Measurements from ENCODE around the gene LIMA1.

DNA sequence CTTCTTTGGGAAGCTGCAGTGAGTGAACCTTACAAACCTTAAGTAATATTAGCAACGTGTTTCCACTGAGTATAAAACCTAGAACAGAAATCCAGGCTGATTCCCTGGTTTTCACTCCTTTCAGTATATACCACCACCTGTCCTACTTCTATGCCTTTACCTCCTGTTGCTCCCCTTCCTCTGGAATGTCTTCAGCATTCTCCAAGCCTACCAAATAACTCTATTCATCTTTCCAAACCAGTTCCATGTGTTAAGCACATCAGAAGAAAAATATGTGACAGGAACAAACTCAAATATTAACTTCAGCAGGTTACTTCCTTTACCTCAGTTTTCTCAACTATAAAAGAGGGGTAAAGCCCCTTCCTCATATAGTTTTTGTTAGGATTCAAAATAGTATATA, 39.8 kb downstream of the LIMA1 start:
- TF ChIP-seq, protein P1, sequence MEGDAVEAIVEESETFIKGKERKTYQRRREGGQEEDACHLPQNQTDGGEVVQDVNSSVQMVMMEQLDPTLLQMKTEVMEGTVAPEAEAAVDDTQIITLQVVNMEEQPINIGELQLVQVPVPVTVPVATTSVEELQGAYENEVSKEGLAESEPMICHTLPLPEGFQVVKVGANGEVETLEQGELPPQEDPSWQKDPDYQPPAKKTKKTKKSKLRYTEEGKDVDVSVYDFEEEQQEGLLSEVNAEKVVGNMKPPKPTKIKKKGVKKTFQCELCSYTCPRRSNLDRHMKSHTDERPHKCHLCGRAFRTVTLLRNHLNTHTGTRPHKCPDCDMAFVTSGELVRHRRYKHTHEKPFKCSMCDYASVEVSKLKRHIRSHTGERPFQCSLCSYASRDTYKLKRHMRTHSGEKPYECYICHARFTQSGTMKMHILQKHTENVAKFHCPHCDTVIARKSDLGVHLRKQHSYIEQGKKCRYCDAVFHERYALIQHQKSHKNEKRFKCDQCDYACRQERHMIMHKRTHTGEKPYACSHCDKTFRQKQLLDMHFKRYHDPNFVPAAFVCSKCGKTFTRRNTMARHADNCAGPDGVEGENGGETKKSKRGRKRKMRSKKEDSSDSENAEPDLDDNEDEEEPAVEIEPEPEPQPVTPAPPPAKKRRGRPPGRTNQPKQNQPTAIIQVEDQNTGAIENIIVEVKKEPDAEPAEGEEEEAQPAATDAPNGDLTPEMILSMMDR (IDR thresholded peaks at IDR 0.05), result no peak
- no peak for TF ChIP-seq POLR2AphosphoS5 (IDR thresholded peaks at IDR 0.05)
- TF ChIP-seq POLR2A (IDR thresholded peaks at IDR 0.05; ENCODE audit: low read depth), result no peak
